Fibroblast of upper back skin (primary cell): ENCODE results near the gene PIK3CB.
"Not testable (repeated sequence)": the region's sequence is repeated elsewhere in the genome, so short reads cannot be mapped to it uniquely, and the experiment has no call there.

Experiments used
- DNase-seq: peaks from one replicate; pipeline ENCODE4 v3.0.0-alpha.2; 2013

PIK3CB gene

DNA sequence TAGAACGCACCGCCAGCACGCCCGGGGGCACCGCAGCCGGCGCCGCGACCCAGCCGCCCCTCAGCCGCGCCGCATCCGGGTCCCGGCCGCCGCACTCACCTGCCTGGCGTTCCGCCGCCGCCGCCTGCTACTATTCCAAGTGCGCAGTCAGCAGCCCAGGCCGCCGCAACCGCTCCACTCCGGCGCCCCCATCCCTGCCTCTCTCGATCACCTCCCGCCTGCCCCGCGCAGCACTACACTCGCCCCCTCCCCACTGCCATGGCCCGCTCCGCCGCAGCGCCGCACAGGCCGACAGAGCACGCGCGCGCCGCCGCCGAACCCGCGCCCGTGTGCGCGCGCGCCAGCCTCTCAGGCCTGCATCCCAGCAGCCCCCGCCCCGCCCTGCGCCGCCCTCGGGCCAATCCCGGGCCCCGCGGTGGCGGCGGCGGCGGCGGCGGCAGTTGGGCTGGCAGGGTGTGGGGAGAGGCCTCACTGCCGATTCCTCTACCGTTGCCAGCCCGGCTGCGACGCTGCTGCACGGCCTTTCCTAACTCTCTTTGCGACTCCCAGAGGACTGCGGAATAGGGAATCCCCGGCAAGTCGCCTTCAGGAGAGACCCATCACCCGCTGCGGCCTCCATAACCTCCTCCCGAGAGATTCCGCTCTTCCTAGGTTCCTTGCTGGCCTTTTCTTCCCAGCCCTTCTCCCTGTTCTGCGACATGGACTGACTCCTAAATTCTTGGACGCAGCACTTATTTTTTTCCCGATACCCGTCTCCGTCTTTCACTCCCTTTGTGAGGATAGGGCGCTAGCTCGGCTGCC is at the start of gene PIK3CB:
PIK3CB (minus strand) TSS at position 333 of the 801 bp plus-strand sequence. CDS start 75,585 bp downstream, outside the sequence.
- DNase-seq, result peak; percentile 82

DNA sequence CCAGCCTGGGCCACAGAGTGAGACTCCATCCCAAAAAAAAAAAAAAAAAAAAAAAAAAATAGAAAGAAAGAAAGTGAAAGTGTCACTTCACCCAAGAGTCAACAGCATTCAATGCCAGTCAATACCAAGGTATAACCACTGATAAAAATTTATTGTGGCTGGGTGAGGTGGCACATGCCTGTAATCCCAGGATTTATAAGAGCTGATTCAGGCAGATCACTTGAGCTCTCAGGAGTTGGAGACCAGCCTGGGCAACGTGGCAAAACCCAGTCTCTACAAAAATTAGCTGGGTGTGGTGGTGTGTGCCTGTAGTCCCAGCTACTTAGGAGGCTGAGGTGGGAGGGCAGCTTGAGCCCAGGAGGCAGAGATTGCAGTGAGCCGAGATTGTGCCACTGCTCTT is 46.5 kb upstream of the PIK3CB start:
- DNase-seq, result no peak

DNA sequence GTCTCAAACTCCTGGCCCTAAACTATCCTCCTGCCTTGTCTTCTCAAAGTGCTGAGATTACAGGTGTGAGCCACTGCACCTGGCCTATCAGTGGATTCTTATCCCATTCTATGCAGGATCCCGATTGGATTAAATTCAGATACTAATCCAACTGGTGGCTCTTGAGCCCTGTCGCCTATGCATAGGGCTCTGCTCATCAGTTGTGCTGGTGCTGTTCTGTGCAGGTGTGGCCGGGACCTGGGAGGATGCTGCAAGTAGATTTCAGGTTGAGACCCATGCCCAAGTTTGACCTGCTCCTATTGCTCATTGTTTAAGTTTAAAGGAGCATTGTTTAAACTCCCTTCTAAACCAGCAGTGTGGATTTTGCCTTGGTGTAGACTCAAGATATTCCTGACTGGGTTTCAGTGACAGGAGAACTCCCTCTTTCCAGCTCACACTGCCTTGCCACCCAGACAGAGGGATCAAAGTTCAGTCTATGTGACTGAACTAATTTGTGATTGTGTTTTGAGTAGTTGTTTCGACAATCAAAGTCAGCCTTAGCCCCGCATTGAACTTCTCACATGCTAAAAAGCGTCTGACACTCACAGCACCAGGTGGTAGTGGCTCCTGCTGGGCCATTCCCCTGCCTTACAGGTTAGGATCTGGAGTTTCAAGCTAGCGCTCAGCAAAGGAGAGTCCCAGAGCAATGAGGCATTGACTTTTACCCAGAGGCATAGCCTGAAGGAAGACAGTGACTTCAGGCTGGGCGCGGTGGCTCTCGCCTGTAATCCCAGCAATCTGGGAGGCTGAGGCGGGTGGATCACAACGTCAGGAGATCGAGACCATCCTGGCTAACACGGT is 45.0 kb upstream of the PIK3CB start:
- DNase-seq, result no peak

DNA sequence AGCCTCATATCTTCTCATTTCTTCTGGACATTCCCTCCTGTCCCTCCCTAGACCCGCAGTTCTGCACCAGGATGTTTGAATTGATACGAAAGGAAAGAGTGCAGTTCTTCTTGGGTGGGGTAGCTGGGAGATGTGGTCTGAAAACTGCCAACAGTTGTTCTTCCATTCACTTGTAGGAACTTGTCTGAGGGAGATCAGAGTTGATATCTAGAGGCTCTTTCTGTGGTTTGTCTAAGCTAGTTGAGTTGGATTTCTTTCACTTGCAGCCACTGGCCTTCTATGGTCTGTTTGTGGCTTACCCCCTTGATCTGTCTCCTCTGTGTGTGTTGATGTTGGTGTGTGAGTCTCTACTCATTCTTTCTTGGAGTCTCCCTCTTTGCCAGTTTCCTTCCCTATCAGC is 42.5 kb upstream of the PIK3CB start:
- DNase-seq, result no peak

DNA sequence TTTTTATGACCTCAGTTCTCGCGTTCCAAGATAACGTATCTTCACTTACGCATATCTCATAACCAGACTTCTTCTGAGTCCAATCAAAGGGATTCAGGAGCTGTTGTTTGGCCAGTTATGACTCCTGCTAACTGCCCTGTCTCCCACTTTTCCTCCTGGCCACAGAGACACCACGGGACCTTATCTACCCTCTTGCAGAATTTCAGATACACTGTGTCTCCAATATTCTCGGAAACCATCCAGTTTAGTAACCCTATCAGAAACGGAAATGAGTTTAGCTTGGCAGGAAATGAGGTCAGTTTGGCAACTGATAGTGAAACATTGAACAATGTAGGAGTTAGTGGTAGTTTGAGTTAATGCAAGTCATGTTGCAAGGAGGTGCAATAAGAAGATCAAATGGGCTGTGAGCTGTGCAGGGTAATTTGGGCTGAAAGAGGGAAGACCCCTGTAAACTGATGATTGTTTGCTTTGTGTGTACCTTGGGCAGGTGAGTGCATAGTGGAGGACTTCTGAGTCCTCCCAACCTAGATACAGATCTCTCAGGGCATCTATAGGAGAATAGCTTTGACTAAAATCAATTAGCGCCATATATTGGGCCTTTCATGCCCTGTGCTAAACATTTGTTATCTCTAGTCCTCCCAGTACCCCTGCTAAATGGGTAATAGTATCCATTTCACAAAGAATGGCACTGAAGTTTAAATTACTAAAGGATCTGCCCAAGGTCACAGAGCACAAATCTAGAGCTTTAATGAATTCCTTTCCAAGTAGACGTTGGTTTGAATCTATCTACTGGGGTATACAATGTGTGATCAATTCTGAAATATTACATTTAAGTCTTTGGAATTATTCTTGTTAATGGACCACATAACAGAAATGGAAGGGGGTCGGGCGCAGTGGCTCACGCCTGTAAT is 41.3 kb upstream of the PIK3CB start:
- no peak for DNase-seq

DNA sequence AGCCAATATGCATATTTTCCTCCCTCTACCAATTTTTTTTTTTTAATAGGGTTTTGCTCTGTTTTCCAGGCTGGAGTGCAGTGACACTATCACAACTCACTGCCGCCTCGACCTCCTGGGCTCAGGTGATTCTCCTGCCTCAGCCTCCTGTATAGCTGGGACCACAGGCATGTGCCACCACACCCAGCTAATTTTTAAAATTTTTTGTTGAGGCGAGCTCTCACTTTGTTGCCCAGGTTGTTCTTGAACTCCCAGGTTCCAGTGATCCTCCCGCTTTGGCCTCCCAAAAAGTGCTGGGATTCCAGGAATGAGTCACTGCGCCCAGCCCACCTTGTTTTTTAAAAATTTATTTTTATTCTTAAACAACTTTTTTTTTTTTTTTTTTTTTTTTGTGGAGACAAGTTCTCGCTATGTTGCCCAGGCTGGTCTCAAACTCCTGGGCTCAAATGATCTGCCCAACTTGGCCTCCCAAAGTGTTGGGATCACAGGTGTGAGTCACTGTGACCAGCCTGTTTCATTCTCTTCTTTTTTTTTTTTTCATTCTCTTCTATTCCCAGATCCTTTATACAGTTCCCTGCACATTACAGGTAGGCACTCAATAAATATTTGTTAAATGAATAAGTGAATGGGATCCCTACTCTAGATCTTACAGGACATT is 40.5 kb upstream of the PIK3CB start:
- DNase-seq, result no peak

DNA sequence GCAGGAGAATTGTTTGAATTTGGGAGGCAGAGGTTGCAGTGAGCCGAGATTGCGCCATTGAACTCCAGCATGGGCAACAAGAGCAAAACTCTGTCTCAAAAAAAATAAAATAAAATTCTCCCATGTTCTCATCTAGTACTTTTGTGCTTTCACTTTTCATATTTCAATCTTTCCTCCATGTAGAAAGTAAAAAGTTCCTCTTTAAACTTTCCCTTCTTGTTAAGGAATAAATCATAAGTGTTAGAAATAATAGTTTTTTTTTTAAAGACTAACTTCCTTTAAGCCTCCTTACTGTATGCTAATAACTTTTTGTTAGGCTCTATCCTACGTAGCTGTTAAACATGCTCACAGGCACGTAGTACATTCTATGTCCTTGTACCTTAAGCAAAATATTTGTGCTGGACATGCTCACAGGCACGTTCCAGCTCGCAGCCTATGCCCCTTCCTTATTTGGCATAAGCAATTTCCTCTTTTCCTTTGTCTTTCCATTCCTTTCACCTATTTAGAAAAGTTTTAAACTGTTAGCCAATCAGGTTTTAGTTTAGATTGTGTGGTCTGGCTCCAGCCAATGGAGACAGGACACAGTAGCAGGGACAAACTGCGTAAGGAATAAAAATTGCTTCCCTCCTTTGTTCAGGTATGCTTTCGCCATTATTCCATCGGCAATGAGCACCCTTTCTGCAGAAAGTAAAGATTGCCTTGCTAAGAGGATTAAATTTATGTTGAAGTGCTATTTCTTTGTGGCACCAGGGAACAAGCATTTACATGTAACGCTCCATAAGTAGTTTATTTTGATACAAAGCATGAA is 38.9 kb upstream of the PIK3CB start:
- no peak for DNase-seq

DNA sequence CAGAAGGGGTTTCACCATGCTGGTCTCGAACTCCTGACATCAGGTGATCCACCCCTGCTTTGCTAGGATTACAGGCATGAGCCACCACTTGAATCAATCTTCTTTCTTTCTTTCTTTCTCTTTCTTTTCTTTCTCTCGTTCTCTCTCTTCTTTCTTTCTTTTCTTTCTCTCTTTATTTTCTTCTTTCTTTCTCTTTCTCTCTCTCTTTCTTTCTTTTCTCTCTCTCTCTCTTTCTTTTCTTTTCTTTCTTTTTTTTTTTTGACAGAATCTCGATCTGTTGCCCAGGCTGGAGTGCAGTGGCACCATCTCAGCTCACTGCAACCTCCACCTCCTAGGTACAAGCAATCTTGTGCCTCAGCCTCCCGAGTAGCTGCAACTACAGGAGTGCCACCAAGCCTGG is 37.9 kb upstream of the PIK3CB start:
- no peak for DNase-seq

DNA sequence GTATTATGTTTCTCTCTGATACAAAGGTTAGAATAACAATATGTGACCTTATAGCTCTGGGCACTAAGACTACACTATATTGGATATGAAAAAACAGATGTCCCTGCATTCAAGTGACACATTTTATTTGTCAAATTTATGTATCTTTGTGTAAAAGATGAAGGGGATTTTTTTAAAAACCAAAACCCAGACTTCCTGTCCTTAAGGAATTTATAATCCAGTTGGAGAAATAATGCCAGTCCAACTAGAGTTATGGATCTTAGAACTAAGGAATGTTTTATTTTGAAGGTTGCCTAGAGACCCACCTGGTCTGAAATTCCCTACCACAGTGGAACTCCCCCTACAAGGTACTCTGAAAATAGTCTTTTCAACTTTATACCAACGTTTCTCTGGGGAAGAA is 33.3 kb upstream of the PIK3CB start:
- no peak for DNase-seq

DNA sequence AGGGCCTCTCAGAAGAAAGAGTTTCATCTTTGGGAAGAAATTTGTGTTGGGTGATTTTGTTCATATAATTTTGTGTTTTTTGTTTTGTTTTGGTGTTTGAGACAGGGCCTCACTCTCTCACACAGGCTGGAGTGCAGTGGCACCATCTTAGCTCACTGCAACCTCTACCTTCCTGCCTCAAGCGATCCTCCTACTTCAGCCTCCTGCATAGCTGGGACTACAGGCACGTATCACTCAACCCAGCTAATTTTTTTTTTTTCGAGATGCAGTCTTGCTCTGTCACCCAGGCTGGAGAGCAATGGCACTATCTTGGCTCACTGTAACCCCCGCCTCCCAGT is 29.0 kb upstream of the PIK3CB start:
- no peak for DNase-seq

DNA sequence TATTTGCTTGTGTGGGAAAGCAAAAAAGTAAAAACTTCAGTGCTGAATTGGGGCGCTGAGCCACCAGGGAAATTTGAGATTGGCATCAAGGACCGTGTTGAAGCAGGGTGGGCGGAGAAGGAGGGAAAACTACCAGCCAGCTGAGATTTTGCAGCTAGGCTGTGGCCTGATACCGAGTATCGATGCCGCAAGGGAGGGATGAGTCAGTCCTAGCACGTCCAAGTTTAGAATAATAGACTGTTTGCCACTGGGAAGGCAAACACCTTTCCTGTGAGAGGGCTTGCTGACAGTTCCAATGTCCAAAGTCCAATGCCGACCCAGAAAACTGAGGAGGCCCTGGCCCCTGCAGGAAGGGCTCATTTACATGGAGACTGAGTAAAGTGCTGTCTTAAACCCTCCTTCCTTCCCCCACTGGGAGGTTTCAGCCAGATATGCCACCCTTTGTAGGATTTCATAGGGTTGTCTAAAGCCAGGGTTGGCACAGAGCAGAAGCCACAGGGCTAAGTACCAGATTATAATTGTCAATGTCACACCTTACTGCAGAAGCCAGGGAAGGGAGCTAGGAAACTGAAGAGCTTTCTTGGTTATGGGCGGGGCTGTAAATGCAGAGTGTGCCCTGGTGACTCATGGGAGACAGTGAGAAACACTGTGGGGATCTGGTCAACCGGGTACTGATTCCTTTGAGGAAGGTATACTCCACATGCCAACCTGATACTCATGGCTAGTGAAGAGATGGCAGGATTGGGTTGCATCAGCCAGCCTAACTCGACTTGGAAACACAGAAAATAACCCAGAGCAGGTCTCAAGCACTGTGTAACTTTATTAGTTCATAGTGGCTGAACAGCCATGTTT is 28.4 kb upstream of the PIK3CB start:
- peak; percentile 53 for DNase-seq

DNA sequence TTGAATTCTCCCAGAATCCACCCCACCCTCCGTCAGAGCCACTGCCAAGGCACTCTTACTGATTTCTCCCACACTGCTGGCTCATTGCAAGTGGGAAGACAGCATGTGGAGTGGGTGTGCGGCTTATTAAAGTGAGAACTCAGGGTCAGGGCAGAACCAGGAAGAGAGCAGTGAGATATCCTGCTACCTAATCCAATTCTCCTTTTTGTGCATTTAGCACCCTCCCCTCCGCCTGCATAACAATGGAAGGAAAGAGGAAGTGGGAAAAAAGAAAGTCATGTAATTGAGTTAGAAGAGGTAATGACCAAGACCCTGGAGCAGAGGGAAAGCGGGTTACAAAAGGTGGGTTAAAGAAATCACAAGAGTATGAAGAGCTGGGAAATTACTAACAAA is 27.8 kb upstream of the PIK3CB start:
- DNase-seq, result no peak

DNA sequence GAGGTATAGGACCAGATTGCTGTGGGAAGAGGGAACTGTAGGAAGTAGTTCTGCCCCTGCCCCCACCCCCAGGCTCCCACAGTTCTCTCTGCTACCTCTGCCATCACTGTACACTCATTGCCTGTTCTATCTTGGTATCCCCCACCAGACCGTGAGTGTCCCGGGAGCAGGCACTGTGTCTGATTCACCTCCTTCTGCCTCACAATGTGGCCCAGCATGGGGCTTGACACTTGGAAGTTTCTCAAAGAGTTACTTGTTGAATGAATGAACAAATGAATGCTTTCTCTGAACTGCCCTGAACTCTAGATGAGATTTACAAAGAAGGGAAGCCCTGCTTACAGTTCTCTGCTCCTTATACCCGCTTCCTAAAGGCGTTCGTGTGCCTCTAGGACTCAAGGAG is 27.1 kb upstream of the PIK3CB start:
- peak; percentile 77 for DNase-seq

DNA sequence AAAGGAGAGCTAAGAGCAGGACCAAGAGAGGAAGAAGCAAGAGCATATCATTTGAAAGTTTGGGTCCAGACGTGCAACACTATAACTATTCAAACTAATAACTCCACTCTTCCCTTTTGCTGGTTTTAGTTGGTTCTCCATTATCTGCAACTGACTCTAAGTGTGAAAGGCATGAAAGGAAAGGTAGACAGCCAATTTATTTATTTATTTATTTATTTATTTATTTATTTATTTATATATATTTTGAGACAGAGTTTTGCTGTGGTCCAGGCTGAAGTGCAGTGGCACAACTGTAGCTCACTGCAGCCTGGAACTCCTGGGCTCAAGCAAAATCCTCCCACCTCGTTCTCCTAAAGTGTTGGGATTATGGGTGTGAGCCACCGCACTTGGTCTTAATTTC is 22.1 kb upstream of the PIK3CB start:
- no peak for DNase-seq

DNA sequence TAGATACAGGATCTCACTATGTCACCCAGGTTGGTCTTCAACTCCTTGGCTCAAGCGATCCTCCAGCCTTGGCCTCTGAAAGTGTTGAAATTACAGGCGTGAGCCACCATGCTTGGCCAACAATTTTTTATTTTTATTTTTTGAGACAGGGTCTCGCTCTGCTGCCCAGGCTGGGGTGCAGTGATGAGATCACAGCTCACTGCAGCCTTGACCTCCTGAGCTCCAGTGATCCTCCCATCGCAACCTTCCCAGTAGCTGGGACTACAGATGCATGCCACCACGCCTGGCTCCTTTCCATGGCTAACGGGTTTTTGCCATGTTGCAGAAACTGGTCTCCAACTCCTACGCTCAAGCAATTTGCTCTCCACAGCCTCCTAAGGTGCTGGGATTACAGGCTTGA is 20.2 kb upstream of the PIK3CB start:
- no peak for DNase-seq

DNA sequence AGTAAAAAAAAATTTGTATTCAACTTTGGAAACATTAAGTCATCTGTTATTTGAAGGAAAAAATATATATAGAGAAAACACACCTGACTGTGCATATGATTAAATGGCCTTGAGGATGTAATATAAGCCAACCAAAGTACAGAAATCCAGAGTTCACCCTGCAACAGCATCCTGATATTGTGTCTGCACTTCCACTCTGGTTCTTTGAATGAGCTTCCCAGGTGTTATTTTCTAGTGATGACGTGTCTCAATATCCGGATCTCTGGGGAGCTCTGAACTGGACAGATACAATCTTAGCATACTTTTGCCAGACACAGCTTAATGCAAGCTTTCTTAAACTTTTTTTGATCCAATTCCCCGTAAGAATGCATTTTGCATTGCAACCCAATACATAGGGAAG is 19.5 kb upstream of the PIK3CB start:
- peak; percentile 16 for DNase-seq

DNA sequence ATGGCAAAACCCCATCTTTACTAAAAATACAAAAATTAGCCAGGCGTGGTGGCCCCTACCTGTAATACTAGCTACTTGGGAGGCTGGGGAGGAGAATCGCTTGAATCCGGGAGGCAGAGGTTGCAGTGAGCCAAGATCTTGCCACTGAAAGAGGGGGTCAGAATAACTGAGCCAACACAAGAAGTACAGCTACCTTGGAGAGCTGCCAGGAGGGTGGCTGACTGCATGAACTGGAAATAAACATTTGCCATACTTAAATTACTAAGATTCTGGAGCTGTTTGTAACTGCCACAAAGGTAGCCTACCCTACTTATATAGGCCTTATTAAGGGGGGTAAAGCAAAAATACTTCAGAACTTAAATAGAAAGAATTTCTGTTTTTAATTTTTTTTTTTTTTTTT is 15.4 kb upstream of the PIK3CB start:
- DNase-seq, result peak; percentile 24

DNA sequence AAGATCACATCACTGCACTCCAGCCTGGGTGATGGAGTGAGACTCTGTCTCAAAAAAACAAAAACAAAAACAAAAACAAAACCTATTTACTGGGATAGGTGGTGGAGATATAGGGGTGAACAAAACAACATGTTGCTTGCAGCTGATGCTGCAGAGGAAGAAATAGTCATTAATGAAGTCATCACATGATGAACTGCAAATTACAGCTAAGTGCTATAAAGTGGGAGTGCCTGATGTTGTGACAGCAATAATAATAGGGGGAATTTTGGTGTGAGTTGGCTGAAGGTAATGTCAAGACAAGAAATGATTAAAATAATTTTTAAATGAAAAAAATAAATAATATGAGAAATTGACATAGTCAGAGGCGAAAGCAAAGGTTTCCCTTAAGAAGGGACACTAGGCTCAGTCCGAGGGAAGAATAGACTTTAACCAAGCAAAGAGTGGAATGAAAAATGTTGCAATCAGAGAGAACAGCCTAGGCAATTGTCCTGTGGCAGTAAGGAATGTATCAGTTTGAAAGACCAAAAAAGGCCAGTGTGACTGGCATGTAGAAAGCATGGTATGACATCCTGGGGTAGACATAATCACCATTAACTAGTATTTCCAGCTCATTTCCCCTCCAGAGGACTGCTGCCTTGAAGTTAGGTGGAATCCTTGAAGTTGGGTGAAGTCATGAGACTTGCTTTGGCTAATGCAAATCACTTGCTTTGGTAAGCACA is 14.7 kb upstream of the PIK3CB start:
- no peak for DNase-seq

DNA sequence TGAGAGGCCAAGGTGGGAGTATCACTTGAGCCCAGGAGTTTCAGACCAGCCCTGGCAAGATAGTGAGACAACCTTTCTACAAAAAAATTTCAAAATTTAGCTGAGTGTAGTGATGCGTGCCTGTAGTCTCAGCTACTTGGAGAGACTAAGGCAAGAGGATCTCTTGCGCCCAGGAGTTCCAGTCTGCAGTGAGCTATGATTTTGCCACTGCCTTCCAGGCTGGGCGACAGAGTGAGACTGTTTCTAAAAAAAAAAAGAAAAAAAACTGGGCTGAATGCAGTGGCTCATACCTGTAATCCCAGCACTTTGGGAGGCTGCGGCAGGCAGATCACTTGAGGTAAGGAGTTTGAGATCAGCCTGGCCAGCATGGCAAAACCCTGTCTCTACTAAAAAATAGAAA is 14.0 kb upstream of the PIK3CB start:
- no peak for DNase-seq

DNA sequence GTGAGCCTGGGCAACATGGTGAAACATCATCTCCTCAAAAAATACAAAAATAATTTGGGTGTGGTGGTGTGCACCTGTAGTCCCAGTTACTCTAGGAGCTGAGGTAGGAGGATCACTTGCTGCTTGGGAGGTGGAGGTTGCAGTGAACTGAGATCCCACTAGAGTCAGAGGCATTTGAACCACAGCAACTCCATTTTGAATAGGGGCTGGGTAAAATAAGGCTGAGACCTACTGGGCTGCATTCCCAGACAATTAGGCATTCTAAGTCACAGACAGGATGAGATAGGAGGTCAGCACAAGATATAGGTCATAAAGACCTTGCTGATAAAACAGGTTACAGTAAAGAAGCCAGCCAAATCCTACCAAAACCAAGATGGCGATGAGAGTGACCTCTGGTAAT is 12.1 kb upstream of the PIK3CB start:
- DNase-seq, result not testable (repeated sequence)
